PC-3 (cell line): ENCODE results near the gene HORMAD1. TPM values are rescaled to one million over a fixed set of nuclear protein-coding genes. Genes with fewer than 3 reads are reported as not detected.

Source experiments
- ATAC-seq: fragments of 200-7000 bp; cut with Tn5 transposase; 2 replicates; pipeline ENCODE4 v1.9.1; 2020; ENCODE audit warnings: mild to moderate bottlenecking, moderate library complexity
- BruUV-seq: library from RNA; stranded (reverse); fragments of 400-500 nt; replicated peaks from 2 replicates; lab custom pipeline; 2021; lab: Mats Ljungman, UMichigan
- CTCF ChIA-PET: fragments of 300-600 bp; sonication (Branson Sonifier 250); formaldehyde crosslinking; loops from one replicate; lab custom pipeline; 2022; ENCODE audit warnings: antibody characterized with exemption; lab: Charles Lee
- POLR2A ChIA-PET: fragments of 300-600 bp; sonication (Branson Sonifier 250); formaldehyde crosslinking; loops from one replicate; lab custom pipeline; 2022; ENCODE audit warnings: antibody characterized with exemption; ENCODE audit not compliant: unreplicated experiment; lab: Charles Lee
- DNase-seq: peaks from one replicate; pipeline ENCODE4 v3.0.0-alpha.2; 2015
- H2AFZ ChIP-seq: fragments of 300-600 bp; sonication (generic); 2 replicates; pipeline ENCODE4 v1.6.0; 2016; ENCODE audit warnings: antibody characterized with exemption, low read length
- H3F3A ChIP-seq: fragments of 300-600 bp; sonication (generic); one replicate; pipeline ENCODE4 v1.6.0; 2017; ENCODE audit warnings: antibody characterized with exemption, low read length, control low read depth, mild to moderate bottlenecking; ENCODE audit not compliant: unreplicated experiment
- H3K27ac ChIP-seq: fragments of 300-600 bp; sonication (generic); 2 replicates; pipeline ENCODE4 v1.5.1; 2016; ENCODE audit warnings: mild to moderate bottlenecking, low read length
- H3K27me3 ChIP-seq: fragments of 300-600 bp; sonication (generic); 2 replicates; pipeline ENCODE4 v1.6.1; 2016; ENCODE audit warnings: low read length, mixed read lengths
- H3K36me3 ChIP-seq: fragments of 300-600 bp; sonication (generic); 2 replicates; pipeline ENCODE4 v1.6.1; 2016; ENCODE audit warnings: low read depth, mixed run types, low read length, mixed read lengths
- H3K4me1 ChIP-seq: fragments of 300-600 bp; sonication (generic); 2 replicates; pipeline ENCODE4 v1.5.1; 2016; ENCODE audit warnings: low read length; ENCODE audit not compliant: insufficient read depth
- H3K4me2 ChIP-seq: fragments of 300-600 bp; sonication (generic); 2 replicates; pipeline ENCODE4 v1.6.0; 2016; ENCODE audit warnings: low read length
- H3K4me3 ChIP-seq: fragments of 300-600 bp; sonication (generic); 2 replicates; pipeline ENCODE4 v1.5.1; 2016; ENCODE audit warnings: mild to moderate bottlenecking, low read length, mixed read lengths
- H3K79me2 ChIP-seq: fragments of 300-600 bp; sonication (generic); 2 replicates; pipeline ENCODE4 v1.6.1; 2017; ENCODE audit warnings: low read length, mixed read lengths
- H3K9ac ChIP-seq: fragments of 300-600 bp; sonication (generic); 2 replicates; pipeline ENCODE4 v1.6.0; 2016; ENCODE audit warnings: mild to moderate bottlenecking, low read length
- H3K9me2 ChIP-seq: fragments of 300-600 bp; sonication (generic); replicated peaks from 2 replicates; pipeline ENCODE4 v1.6.1; 2016; ENCODE audit warnings: mixed run types, low read length, mixed read lengths
- H3K9me3 ChIP-seq: fragments of 300-600 bp; sonication (generic); 2 replicates; pipeline ENCODE4 v1.6.1; 2016; ENCODE audit warnings: low read length, mixed read lengths
- H4K20me1 ChIP-seq: fragments of 300-600 bp; sonication (generic); 2 replicates; pipeline ENCODE4 v1.6.1; 2016; ENCODE audit warnings: low read length, mixed read lengths
- CTCF ChIP-seq: fragments of 300-600 bp; sonication (generic); conservative IDR thresholded peaks from 2 replicates; pipeline ENCODE4 v1.5.1; 2017; ENCODE audit warnings: antibody characterized with exemption, low read depth, mild to moderate bottlenecking, low read length
- EZH2 ChIP-seq: fragments of 300-600 bp; sonication (generic); IDR thresholded peaks from one replicate; pipeline ENCODE4 v1.6.1; 2017; ENCODE audit warnings: antibody characterized with exemption, mild to moderate bottlenecking, low read length; ENCODE audit not compliant: unreplicated experiment
- EZH2phosphoT487 ChIP-seq: fragments of 300-600 bp; sonication (generic); IDR thresholded peaks from 2 replicates; pipeline ENCODE4 v1.6.1; 2018; ENCODE audit warnings: mild to moderate bottlenecking, antibody characterized with exemption, low read length, borderline replicate concordance
- intact Hi-C: fragments of 100-400 bp; cut with micrococcal nuclease; formaldehyde crosslinking; loops from 2 replicates; pipeline ENCODE4 v1.9.0; 2023
- total RNA-seq: library from RNA; depleted of rRNA; stranded (reverse); fragments of >200 nt; gene quantifications from 2 replicates; pipeline ENCODE4 v1.2.3, GENCODE V29; 2014

Gene HORMAD1
- total RNA-seq, 1 experiment from 2014 or later: not detected

DNA sequence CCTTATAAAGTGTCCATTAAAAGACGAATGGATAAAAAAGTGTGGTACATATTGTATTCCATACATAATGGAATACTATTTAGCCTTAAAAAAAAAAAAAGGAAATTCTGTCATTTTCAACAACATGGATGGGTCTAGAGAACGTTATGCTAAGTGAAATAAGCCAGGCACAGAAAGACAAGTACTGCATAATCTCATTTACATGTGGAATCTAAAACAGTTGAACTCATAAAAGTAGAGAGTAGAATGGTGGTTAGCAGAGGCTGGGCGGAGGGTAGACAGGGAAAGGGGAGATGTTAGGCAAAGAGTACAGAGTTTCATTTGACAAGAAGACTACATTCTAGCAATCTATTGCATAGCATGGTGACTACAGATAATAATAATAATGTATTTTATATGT lies 42.3 kb upstream of the HORMAD1 start:
- Histone ChIP-seq H3K9me2 (no peaks in the 10 kb centered on the region), H3F3A (no peaks in the 10 kb centered on the region), H3K27ac (no peak overlapping the region), H2AFZ (no peak overlapping the region), H4K20me1 (no peaks in the 10 kb centered on the region), H3K79me2 (no peaks in the 10 kb centered on the region), H3K4me2 (no peak overlapping the region), H3K27me3 (no peaks in the 10 kb centered on the region), H3K9me3 (no peaks in the 10 kb centered on the region), H3K4me3 (no peak overlapping the region), H3K9ac (no peak overlapping the region), H3K36me3 (no peaks in the 10 kb centered on the region), H3K4me1 (peaks cover 13% of the 10 kb centered on the region)
- intact Hi-C loops: no loop called here
- CTCF ChIA-PET: no interaction called here
- no peak for ATAC-seq
- no TSS peak for BruUV-seq
- TF ChIP-seq EZH2phosphoT487 (no peak), EZH2 (no peak), CTCF (no peak)
- DNase-seq: no peak
- POLR2A ChIA-PET: interaction anchor here (0.6 kb wide), 1 partner anchor 8 kb away, joined by 3 read pairs; no protein-coding TSS in a partner anchor

- intact Hi-C loops: no loop called here
- H3K27ac ChIP-seq: no peak overlapping the region
Observed at GRCh38 chr1:150762552-150762951, 41.9 kb upstream of the HORMAD1 start.

More at GRCh38 chr1:150762552-150762951, 41.9 kb upstream of the HORMAD1 start:
- BruUV-seq: no TSS peak
- no peaks in the 10 kb centered on the region for H3K79me2 ChIP-seq
- H3K4me2 ChIP-seq: no peak overlapping the region
- POLR2A ChIA-PET: no interaction called here
- no peaks in the 10 kb centered on the region for H3F3A ChIP-seq
- no peak for ATAC-seq
- H3K27me3 ChIP-seq: no peaks in the 10 kb centered on the region
- no peaks in the 10 kb centered on the region for H3K9me2 ChIP-seq
- no peaks in the 10 kb centered on the region for H3K36me3 ChIP-seq
- DNase-seq: no peak
- TF ChIP-seq EZH2 (no peak), CTCF (no peak), EZH2phosphoT487 (no peak)
- H2AFZ ChIP-seq: no peak overlapping the region
- H3K9me3 ChIP-seq: no peaks in the 10 kb centered on the region
- CTCF ChIA-PET: no interaction called here
- H3K4me1 ChIP-seq: peaks cover 13% of the 10 kb centered on the region
- no peaks in the 10 kb centered on the region for H4K20me1 ChIP-seq
- H3K4me3 ChIP-seq: no peak overlapping the region
- H3K9ac ChIP-seq: no peak overlapping the region
